ENCODE results near the gene OPHN1.
"Not testable (repeated sequence)": the region's sequence is repeated elsewhere in the genome, so short reads cannot be mapped to it uniquely, and the experiment has no call there.

OPHN1 gene

GRCh38 chrX:68077378-68077777 is 355.9 kb downstream of the OPHN1 start:
- Histone ChIP-seq H3K4me3 (no peak overlapping the region), H3K27me3 (no peaks in the 10 kb centered on the region), H3K9ac (no peak overlapping the region), H3K4me1 (no peaks in the 10 kb centered on the region), H3K9me3 (peaks cover 2% of the 10 kb centered on the region; the same call in 1 of the 2 replicates), H3K27ac (no peak overlapping the region), H3K36me3 (no peaks in the 10 kb centered on the region), H3K4me2 (no peak overlapping the region), H4K20me1 (no peaks in the 10 kb centered on the region)
- TF ChIP-seq Cebpa-rat (IDR thresholded peaks at IDR 0.05), result no peak

- H4K20me1 ChIP-seq, result no peaks in the 10 kb centered on the region
- TF ChIP-seq Cebpa-rat (IDR thresholded peaks at IDR 0.05), result no peak
- no peaks in the 10 kb centered on the region for H3K36me3 ChIP-seq
- H3K9me3 ChIP-seq, result no peaks in the 10 kb centered on the region
- no peak overlapping the region for H3K4me3 ChIP-seq
- H3K9ac ChIP-seq, result no peak overlapping the region
- no peaks in the 10 kb centered on the region for H3K4me1 ChIP-seq
- H3K4me2 ChIP-seq, result no peak overlapping the region
- no peak overlapping the region for H3K27ac ChIP-seq
- H3K27me3 ChIP-seq, result no peaks in the 10 kb centered on the region
Measured at GRCh38 chrX:68072041-68072440, 361.3 kb downstream of the OPHN1 start.

GRCh38 chrX:68070119-68070518 is 363.2 kb downstream of the OPHN1 start:
- not testable (repeated sequence) for H3K27me3 ChIP-seq, H3K9me3 ChIP-seq, H3K4me2 ChIP-seq, H3K4me1 ChIP-seq, H3K9ac ChIP-seq, H3K27ac ChIP-seq, H3K36me3 ChIP-seq, H3K4me3 ChIP-seq, H4K20me1 ChIP-seq

- Histone ChIP-seq H4K20me1 (no peaks in the 10 kb centered on the region), H3K27me3 (no peaks in the 10 kb centered on the region), H3K4me2 (no peak overlapping the region), H3K36me3 (no peaks in the 10 kb centered on the region), H3K4me3 (no peak overlapping the region), H3K4me1 (peaks cover 5% of the 10 kb centered on the region; the same call in 1 of the 2 replicates), H3K9me3 (no peaks in the 10 kb centered on the region), H3K27ac (no peak overlapping the region), H3K9ac (no peak overlapping the region)
- no peak for TF ChIP-seq Cebpa-rat (IDR thresholded peaks at IDR 0.05)
Measured at GRCh38 chrX:68061206-68061535, 372.1 kb downstream of the OPHN1 start.

GRCh38 chrX:68060506-68061205 is 372.6 kb downstream of the OPHN1 start:
- Histone ChIP-seq H4K20me1 (no peaks in the 10 kb centered on the region), H3K9me3 (no peaks in the 10 kb centered on the region), H3K27ac (no peak overlapping the region), H3K4me2 (no peak overlapping the region), H3K36me3 (no peaks in the 10 kb centered on the region), H3K4me1 (peaks cover 5% of the 10 kb centered on the region; the same call in 1 of the 2 replicates), H3K4me3 (no peak overlapping the region), H3K27me3 (no peaks in the 10 kb centered on the region), H3K9ac (no peak overlapping the region)
- no peak for TF ChIP-seq Cebpa-rat (IDR thresholded peaks at IDR 0.05)

- Histone ChIP-seq H3K4me1 (peaks cover 2% of the 10 kb centered on the region; the same call in 1 of the 2 replicates), H3K4me3 (no peak overlapping the region), H3K27ac (no peak overlapping the region), H3K27me3 (no peaks in the 10 kb centered on the region), H3K36me3 (no peaks in the 10 kb centered on the region), H3K4me2 (no peak overlapping the region), H4K20me1 (no peaks in the 10 kb centered on the region), H3K9me3 (no peaks in the 10 kb centered on the region), H3K9ac (no peak overlapping the region)
- TF ChIP-seq Cebpa-rat (IDR thresholded peaks at IDR 0.05), result no peak
Measured at GRCh38 chrX:68059469-68059868, 373.8 kb downstream of the OPHN1 start.

- Histone ChIP-seq H3K27me3 (no peaks in the 10 kb centered on the region), H3K9me3 (no peaks in the 10 kb centered on the region), H3K9ac (no peak overlapping the region), H3K4me2 (no peak overlapping the region), H3K4me1 (no peaks in the 10 kb centered on the region), H3K36me3 (no peaks in the 10 kb centered on the region), H3K4me3 (no peak overlapping the region), H4K20me1 (no peaks in the 10 kb centered on the region), H3K27ac (no peak overlapping the region)
- no peak for TF ChIP-seq Cebpa-rat (IDR thresholded peaks at IDR 0.05)
Measured at GRCh38 chrX:68049466-68049865, 383.8 kb downstream of the OPHN1 start.

GRCh38 chrX:68048774-68049173 is 384.5 kb downstream of the OPHN1 start:
- Histone ChIP-seq H3K4me2 (no peak overlapping the region), H3K4me1 (no peaks in the 10 kb centered on the region), H3K27ac (no peak overlapping the region), H4K20me1 (no peaks in the 10 kb centered on the region), H3K9me3 (no peaks in the 10 kb centered on the region), H3K9ac (no peak overlapping the region), H3K36me3 (no peaks in the 10 kb centered on the region), H3K4me3 (no peak overlapping the region), H3K27me3 (no peaks in the 10 kb centered on the region)
- no peak for TF ChIP-seq Cebpa-rat (IDR thresholded peaks at IDR 0.05)

GRCh38 chrX:68045008-68045577 is 388.2 kb downstream of the OPHN1 start:
- Histone ChIP-seq H3K36me3 (no peaks in the 10 kb centered on the region), H3K4me2 (no peak overlapping the region), H3K9me3 (no peaks in the 10 kb centered on the region), H3K4me3 (no peak overlapping the region), H3K27me3 (no peaks in the 10 kb centered on the region), H3K27ac (no peak overlapping the region), H3K4me1 (no peaks in the 10 kb centered on the region), H4K20me1 (no peaks in the 10 kb centered on the region), H3K9ac (no peak overlapping the region)
- no peak for TF ChIP-seq Cebpa-rat (IDR thresholded peaks at IDR 0.05)

GRCh38 chrX:68043713-68044438 is 389.4 kb downstream of the OPHN1 start:
- no peaks in the 10 kb centered on the region for H3K9me3 ChIP-seq
- H3K27ac ChIP-seq, result no peak overlapping the region
- H3K36me3 ChIP-seq, result no peaks in the 10 kb centered on the region
- no peaks in the 10 kb centered on the region for H3K4me1 ChIP-seq
- H3K4me3 ChIP-seq, result no peak overlapping the region
- H4K20me1 ChIP-seq, result no peaks in the 10 kb centered on the region
- H3K9ac ChIP-seq, result no peak overlapping the region
- TF ChIP-seq Cebpa-rat (IDR thresholded peaks at IDR 0.05), result no peak
- H3K27me3 ChIP-seq, result no peaks in the 10 kb centered on the region
- no peak overlapping the region for H3K4me2 ChIP-seq
